GM19025 (cell line): Measurements from ENCODE around the gene RFTN1.

Source experiments
- ATAC-seq: cut with Tn5 transposase; IDR thresholded peaks from one replicate; pipeline ENCODE4 v1.9.1; 2021; ENCODE audit warnings: mild to moderate bottlenecking, low read depth, moderate library complexity; ENCODE audit not compliant: unreplicated experiment

Gene RFTN1

GRCh38 chr3:16365491-16366128 lies 147.9 kb downstream of the RFTN1 start:
- no peak for ATAC-seq

DNA sequence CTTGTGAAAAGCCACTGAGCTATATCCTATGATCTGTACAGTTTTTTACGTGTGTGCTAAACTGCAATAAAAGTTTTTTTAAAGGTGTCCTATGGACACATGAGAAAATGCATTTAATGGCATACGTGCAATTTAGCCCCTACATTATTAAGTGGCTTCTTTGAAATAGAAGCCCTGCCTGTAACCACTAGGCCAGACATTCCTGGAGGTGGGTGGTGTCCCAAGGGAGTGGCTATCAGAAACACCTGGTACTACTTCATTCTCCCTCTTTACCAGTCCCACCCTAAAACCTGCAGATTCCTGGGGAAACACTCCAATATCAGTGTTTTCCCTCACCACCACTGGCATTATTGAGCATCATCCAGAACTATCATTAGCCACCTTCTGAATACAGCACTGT lies 148.5 kb downstream of the RFTN1 start:
- ATAC-seq: no peak

GRCh38 chr3:16364323-16364722 lies 149.2 kb downstream of the RFTN1 start:
- ATAC-seq: no peak

- no peak for ATAC-seq
These were observed 149.9 kb downstream of the RFTN1 start for GRCh38 chr3:16363636-16364035.

DNA sequence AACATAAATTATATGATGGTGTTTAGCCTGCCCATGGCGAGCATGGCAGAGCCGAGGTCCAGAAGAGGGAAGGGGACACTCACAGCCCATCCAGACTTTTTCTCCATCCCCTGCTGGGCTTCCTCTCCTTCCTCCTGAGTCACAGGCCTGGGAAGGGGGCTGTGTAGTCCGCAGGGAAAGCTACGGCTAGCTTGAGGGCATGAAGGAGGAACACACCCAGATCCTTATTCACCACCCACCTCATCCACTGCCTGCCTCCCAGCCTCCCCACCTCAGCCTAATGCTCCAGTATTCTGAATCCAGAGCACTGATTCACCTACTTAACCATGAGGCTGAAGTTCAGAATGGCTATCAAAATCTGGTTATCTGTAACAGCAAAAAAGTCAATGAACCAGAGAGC lies 150.7 kb downstream of the RFTN1 start:
- ATAC-seq: no peak

DNA sequence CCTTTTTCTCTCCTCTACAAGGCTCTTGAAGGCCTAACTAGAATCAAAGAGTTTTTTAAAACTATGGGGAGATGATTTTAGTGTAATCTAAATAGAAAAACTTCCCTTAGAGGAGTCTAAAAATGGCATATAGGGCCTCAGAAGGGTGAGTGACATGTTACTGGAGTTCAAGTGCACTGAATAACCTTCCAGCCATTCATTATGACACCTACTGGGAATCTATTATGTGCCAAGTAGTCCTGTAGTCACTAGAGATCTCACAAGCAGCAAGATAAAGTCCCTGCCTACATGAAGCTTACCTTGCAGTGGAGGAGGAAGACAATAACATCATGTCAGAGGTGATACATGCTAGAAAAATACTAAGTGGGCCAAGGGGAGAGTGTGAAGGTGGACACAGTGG lies 152.4 kb downstream of the RFTN1 start:
- ATAC-seq: no peak

DNA sequence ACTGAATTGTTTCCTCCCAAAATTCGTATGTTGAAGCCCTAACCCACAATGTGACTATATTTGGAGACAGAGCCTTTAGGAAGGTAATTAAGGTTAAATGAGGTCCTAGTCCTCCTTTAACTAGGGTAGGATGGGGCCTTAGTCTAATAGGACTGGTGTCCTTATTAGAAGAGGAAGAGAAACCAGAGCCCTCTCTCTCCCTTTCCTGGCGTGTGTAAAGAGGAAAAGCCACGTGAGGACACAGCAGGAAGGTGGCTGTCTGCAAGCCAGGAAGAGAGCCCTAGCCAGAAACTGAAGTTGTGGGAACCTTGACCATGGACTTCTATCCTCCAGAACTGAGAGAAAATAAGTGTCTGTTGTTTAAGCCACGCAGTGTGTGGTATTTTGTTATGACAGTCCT lies 154.2 kb downstream of the RFTN1 start:
- no peak for ATAC-seq

- ATAC-seq: no peak
These were observed 155.2 kb downstream of the RFTN1 start for GRCh38 chr3:16358336-16358735.

DNA sequence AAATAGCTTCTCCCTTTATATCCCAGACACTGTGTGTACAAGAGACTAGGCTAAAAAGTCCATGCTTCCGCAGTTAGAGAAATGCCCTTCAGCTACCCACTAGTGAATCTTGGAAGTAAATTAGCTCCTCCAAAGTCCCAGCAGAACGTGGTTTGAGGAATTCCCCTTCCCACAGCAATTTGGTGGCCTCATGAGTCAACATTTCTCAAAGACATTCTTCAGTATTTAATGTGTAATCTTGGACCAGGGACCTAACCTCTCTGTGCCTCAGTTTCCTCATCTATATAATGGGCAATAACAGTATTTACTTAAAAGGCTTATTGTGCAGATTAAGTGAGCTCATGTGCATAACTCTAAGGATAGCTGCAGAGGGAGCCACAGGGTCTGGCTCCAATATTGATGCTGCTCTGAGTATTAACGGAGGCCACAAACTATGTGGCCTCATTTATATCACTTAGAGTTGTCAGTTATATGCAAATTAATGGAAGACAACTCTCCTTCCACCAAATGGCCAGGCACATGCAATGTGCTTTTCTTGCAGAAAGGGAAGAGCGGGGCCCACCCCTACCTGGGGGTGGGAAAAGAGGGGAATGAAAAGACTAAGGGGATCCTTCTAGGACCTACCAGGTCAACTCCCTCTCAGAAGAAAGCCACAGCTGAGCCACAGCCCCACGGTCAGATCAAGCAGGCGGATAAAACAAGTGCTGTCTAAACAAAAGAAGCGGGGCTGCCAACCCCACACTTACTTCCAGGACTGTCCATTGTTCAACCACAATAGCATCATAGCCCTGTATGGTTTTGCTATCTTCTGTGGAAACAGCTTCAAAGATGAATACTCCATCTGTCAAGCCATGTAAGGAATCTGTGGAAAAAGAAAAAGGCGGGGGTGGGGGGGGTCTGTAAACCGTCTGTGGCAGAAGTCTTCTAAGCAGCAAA lies 156.0 kb downstream of the RFTN1 start:
- no peak for ATAC-seq

GRCh38 chr3:16355828-16356227 lies 157.7 kb downstream of the RFTN1 start:
- no peak for ATAC-seq

- ATAC-seq: no peak
These were observed 159.2 kb downstream of the RFTN1 start for GRCh38 chr3:16354291-16354690.

DNA sequence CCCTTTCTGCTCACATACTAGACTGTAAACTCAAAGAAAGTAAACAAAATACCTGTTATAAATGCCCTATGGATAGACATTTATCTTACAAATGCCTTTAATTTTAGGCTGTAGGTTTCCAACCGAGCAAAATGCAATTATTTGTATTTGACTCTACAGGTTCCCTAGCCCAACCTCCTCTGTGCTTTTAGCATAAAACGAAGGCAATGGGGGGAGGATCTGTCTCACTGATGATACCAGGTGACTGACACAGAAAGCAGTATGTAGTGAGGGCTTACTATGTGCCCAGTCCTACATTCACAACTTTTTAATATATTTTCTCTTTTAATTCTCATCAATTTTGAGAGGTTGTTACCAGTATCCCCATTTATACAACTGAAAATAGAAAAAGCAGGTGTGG lies 161.1 kb downstream of the RFTN1 start:
- ATAC-seq: no peak

- ATAC-seq: no peak
These were observed 162.7 kb downstream of the RFTN1 start for GRCh38 chr3:16350597-16351318.

GRCh38 chr3:16349986-16350596 lies 163.4 kb downstream of the RFTN1 start:
- no peak for ATAC-seq

DNA sequence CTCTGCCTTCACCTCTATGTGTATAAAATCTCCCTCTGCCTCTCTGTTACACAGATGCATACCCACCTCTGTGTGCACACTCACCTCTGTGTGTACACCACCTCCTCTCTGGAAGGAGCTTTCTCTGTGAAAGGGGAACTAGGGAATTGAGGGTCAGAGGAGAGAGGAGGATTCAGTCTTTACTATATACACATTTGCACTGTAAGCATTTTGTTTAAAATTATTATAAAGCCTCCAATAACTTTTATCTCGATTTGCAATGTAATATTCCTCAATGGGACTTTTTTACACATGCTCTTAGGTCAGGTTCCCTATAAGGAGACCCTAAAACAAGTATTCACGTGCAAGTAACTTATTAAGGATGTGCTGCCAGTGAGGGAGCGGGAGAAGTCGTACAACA lies 166.0 kb downstream of the RFTN1 start:
- no peak for ATAC-seq

- no peak for ATAC-seq
These were observed 167.0 kb downstream of the RFTN1 start for GRCh38 chr3:16346413-16347081.

GRCh38 chr3:16343101-16343500 lies 170.4 kb downstream of the RFTN1 start:
- no peak for ATAC-seq

DNA sequence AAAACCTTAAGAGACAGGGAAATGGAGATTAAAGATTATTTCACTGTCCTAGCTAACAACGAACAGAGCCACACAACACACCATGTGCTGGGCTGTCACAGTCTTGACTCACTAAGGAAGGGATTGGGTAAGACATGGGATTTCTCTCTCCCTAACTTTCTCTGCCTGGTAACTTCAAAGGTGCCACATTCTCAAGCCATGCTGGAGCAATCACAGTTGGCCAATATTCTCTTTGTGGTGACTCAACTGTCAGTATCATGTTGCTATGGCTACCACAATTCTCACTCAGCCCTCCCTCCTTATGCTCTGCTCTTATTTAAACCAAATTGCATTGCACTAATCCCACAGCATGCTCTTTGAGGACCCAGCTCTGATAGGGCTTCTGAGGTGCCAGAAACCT lies 174.5 kb downstream of the RFTN1 start:
- ATAC-seq: no peak

DNA sequence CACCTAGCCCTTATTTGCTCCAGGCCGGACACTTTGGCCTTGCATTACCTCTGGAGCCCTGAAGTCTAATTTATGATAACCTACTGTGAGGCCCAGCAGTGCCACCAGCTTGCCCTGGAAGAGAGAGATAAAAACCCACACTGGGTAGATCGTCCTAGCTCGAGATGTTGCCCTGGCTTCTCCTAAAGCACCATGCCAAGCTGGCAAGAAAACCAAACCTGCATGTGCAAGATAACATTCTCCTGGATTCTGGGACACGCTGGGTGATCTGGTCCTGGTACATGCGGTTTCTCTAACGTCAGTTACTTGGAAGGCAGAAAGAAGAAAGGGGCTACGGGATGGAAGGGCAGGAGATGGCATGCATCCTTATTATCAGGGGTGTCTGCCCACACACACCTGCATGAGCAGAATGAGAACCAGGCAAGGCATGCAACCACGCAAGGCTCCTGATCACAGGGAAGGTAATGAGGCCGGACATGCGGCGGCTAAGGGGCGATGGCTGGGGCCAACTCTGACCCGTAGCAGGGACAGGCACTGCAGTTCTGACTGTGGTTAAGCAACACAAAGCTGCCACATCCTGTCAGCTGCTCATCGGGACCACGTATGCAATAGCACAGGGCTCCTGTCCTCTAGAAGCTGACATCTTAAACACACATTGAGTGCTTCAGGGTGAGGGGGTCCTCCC lies 175.5 kb downstream of the RFTN1 start:
- ATAC-seq: peak; percentile 62

DNA sequence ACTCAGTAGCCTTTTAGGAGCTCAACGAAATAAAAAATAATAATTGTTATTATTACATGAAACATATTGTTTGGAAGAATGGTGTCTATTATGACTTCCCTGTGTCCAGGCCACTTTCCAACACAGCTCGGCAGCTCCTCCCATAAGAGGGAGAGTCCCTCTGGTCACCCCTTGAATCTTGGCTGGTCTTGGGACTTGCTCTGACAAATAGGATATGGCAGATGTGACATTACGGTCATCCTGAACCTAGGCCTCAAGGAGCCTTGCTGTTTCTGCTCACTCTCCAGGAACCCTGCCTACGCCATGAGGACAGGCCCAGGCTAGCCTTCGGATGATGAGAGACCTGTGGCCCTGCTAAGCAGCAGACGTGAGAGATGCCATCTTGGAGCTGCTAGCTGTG lies 176.7 kb downstream of the RFTN1 start:
- no peak for ATAC-seq
